LNCaP clone FGC (cell line): ENCODE measurements around the gene BOD1.
A peak's percentile ranks its signal among the peaks of the same experiment; 100 is the strongest.

ENCODE experiments used
- DNase-seq: peaks from one replicate; pipeline ENCODE4 v3.0.0-alpha.2; 2011; ENCODE audit warnings: low read depth
- H3K4me3 ChIP-seq: 2 replicates; pipeline ENCODE4 v1.5.1; 2011; ENCODE audit warnings: mild to moderate bottlenecking, low read depth, low read length, control low read depth
- TF ChIP-seq, protein P1 (sequence below): IDR thresholded peaks from 2 replicates; pipeline ENCODE4 v1.5.1; 2012; ENCODE audit warnings: mild to moderate bottlenecking; ENCODE audit not compliant: control insufficient read depth, insufficient read depth; ENCODE audit errors: extremely low read depth

The BOD1 gene

DNA sequence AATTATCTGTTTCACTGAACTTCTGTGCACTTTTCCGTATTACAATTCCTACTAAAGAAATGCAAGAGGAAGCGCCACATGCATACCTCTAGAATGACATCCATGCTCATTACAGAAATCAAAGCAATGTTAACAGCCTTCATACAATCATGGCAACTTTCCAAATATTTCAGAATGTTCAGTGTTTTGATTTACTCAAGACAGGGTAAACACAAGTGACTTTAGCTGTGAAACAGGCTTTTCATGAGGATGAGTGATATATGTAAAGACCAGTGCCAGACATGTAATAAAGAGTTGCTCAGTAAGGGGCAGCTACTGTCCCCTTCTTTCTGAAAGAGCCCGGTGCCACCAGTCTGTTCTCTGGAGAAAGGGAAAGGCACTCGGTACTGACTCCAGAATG lies 4.7 kb downstream of the BOD1 start:
- TF ChIP-seq, protein P1, sequence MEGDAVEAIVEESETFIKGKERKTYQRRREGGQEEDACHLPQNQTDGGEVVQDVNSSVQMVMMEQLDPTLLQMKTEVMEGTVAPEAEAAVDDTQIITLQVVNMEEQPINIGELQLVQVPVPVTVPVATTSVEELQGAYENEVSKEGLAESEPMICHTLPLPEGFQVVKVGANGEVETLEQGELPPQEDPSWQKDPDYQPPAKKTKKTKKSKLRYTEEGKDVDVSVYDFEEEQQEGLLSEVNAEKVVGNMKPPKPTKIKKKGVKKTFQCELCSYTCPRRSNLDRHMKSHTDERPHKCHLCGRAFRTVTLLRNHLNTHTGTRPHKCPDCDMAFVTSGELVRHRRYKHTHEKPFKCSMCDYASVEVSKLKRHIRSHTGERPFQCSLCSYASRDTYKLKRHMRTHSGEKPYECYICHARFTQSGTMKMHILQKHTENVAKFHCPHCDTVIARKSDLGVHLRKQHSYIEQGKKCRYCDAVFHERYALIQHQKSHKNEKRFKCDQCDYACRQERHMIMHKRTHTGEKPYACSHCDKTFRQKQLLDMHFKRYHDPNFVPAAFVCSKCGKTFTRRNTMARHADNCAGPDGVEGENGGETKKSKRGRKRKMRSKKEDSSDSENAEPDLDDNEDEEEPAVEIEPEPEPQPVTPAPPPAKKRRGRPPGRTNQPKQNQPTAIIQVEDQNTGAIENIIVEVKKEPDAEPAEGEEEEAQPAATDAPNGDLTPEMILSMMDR, result no peak

DNA sequence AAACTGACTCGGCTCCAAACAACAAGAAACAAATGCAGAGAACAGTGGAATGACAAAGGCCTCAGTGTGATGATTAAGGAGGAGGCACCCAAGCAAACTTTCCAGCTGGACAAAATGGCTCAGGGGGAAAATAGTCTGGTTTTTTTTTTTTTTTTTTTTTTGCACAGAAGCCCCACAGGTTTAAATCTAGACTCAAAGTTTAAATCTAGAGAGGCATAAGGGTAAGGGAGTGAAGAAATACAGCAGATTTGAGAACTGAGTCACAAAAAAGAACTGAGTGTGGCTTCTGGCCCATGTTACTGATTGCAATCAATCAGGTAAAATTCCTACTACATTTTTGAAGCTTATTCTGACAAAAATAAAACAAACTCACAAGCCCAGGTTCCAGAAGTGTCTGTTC lies 12.3 kb downstream of the BOD1 start:
- TF ChIP-seq, protein P1, result no peak
- no peak overlapping the region for H3K4me3 ChIP-seq
- no peak for DNase-seq

More for the DNA sequence above, 4.7 kb downstream of the BOD1 start:
- peak; percentile 72 for DNase-seq
- 0 out of 2 replicates have a peak overlapping the region, but pooled peaks have one; percentile 5 for H3K4me3 ChIP-seq

DNA sequence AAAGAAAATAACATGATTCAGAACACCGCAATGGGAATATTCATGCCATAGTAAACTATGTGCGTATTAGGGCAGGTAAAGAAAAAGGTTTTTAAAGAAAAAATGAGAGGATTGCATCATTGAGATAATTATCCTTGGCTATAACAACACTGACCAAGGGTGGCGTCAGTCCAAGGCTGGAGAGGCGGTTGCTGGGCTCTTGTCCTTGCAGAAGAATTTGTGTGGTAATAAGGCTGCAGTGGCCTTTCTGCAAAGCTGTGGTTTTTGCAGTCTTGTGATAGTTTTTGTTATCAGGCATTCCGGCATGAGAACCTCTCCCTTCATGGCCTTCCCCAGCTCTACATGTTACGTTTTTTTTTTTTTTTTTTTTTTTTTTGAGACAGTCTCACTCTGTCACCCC lies 14.0 kb downstream of the BOD1 start:
- no peak overlapping the region for H3K4me3 ChIP-seq
- no peak for DNase-seq
- TF ChIP-seq, protein P1, result no peak

DNA sequence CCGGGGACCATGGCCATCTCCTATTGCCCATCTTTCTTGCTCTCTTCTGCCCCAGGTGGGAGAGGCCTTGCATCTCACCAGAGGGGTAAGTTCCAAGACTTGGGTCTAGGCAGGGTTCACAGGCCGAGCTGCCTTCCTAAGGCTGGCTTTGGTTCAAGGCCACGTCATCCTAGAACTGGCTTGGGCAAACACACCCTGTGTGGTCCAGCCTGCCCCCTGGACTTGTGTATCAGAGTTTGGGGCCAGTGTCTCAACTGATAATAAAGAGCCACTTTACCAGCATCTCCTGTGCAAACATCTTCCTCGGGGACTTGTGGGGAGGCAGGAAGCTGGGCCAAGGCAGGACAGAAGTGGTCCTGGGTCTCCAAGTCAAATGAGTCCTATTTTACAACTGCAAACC lies 17.8 kb downstream of the BOD1 start:
- TF ChIP-seq, protein P1, result no peak
- DNase-seq, result no peak
- H3K4me3 ChIP-seq, result no peak overlapping the region

DNA sequence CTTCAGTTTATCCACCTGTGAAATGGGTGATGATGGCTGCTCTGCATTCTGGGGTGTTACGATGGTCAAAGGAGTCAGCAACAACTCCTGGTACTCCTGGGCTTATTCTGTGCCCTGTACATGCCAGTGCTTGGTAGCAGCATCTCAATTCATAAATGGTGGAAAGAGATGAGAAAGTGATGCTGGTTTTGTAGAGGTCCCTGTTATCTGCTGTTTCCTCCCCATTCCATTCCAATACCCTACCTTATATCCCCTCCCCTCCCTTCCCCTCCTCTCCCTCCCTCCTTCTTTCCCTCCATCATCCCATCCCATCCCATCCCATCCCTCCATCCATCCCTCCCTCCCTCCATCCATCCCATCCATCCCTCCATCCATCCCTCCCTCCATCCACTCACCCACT lies 19.1 kb downstream of the BOD1 start:
- TF ChIP-seq, protein P1, result no peak
- H3K4me3 ChIP-seq, result no peak overlapping the region
- DNase-seq, result no peak

DNA sequence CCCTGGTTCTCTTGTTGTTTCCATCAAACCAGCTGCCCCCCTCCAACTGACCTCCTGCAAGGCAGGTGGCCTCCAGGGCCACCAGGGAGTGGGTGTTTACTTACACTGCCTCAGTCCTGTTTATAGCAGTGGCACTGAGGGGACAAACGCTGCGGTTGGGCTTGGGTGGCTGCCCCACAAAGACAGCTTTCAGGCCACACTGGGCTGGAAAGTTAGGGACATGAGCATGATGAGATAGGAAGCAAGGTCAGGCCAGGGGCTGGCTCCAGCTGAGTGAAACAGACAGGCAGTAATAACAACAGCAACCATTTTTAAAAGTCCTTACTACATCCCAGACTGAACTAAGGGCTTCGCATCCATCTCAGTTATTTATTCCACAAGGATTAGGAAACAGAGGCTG lies 20.6 kb downstream of the BOD1 start:
- H3K4me3 ChIP-seq, result no peak overlapping the region
- DNase-seq, result no peak
- TF ChIP-seq, protein P1, result no peak

DNA sequence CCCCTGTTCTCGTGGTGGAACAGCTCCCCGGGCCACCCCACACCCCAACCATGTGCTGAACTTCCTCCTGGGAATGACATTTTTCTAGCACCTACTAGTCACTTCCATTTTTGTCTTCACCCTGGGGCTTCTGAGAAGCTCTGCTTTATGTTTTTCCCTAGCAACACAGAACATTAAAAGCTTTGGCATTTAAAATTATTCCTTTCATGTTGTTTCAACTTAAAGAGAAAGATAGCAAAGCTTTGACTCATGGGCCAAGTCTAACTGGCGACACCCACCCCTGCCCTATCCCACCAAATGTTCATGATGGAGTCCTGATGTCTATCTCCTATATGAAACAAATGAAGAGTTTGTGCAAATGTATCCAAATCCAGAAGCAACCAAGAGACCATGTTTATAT lies 22.4 kb downstream of the BOD1 start:
- no peak for DNase-seq
- TF ChIP-seq, protein P1, result no peak
- no peak overlapping the region for H3K4me3 ChIP-seq
